Measurements from ENCODE around the gene DOK7.
"Not testable (repeated sequence)": the region's sequence is repeated elsewhere in the genome, so short reads cannot be mapped to it uniquely, and the experiment has no call there.

The DOK7 gene

GRCh38 chr4:3452376-3452775 lies 10.7 kb upstream of the DOK7 start:
- H3K27ac ChIP-seq (ENCODE audit: low read depth, low read length) = no peak overlapping the region
- H3K9ac ChIP-seq (ENCODE audit: low read depth, low read length) = no peak overlapping the region
- no peaks in the 10 kb centered on the region; the same call in 1 of the 2 replicates for H3K9me3 ChIP-seq (ENCODE audit: control insufficient read depth, insufficient read depth, low read length)
- peaks cover 16% of the 10 kb centered on the region for H3K27me3 ChIP-seq (ENCODE audit: control insufficient read depth, insufficient read depth, low read length)
- H3K4me1 ChIP-seq (ENCODE audit: control insufficient read depth, insufficient read depth, low read length) = no peaks in the 10 kb centered on the region
- no peaks in the 10 kb centered on the region for H3K36me3 ChIP-seq (ENCODE audit: control insufficient read depth, insufficient read depth, low read length)
- no peak overlapping the region for H3K4me3 ChIP-seq (ENCODE audit: low read depth, low read length)

GRCh38 chr4:3455596-3455995 lies 7.5 kb upstream of the DOK7 start:
- not testable (repeated sequence) for H3K27ac ChIP-seq (ENCODE audit: low read depth, low read length); H3K36me3 ChIP-seq (ENCODE audit: control insufficient read depth, insufficient read depth, low read length); H3K9ac ChIP-seq (ENCODE audit: low read depth, low read length); H3K4me1 ChIP-seq (ENCODE audit: control insufficient read depth, insufficient read depth, low read length); H3K9me3 ChIP-seq (ENCODE audit: control insufficient read depth, insufficient read depth, low read length); H3K4me3 ChIP-seq (ENCODE audit: low read depth, low read length)
- peaks cover 28% of the 10 kb centered on the region for H3K27me3 ChIP-seq (ENCODE audit: control insufficient read depth, insufficient read depth, low read length)

GRCh38 chr4:3458371-3458770 lies 4.7 kb upstream of the DOK7 start:
- Histone ChIP-seq H3K27me3 (ENCODE audit: control insufficient read depth, insufficient read depth, low read length) (peaks cover 50% of the 10 kb centered on the region), H3K27ac (ENCODE audit: low read depth, low read length) (no peak overlapping the region), H3K9ac (ENCODE audit: low read depth, low read length) (no peak overlapping the region), H3K4me3 (ENCODE audit: low read depth, low read length) (no peak overlapping the region), H3K9me3 (ENCODE audit: control insufficient read depth, insufficient read depth, low read length) (no peaks in the 10 kb centered on the region; the same call in 1 of the 2 replicates), H3K36me3 (ENCODE audit: control insufficient read depth, insufficient read depth, low read length) (no peaks in the 10 kb centered on the region), H3K4me1 (ENCODE audit: control insufficient read depth, insufficient read depth, low read length) (no peaks in the 10 kb centered on the region)

DNA sequence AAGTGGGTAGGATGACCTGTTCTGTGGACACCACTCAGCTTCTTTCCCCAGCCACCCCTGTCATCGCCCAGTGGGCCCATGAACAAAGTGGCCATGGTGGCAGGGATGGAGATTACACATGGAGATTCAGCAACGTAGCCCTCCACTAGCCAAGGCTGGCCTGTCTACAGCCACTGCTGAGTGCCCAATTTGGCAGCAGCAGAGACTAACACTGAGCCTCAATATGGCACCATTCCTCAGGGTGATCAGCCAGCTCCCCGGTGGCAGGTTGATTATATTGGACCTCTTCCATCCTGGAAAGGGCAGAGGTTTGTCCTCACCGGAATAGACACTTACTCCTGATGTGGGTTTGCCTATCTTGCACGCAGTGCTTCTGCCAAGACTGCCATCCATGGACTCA lies 4.0 kb upstream of the DOK7 start:
- H3K4me3 ChIP-seq (ENCODE audit: low read depth, low read length); H3K9ac ChIP-seq (ENCODE audit: low read depth, low read length); H3K27ac ChIP-seq (ENCODE audit: low read depth, low read length); H3K36me3 ChIP-seq (ENCODE audit: control insufficient read depth, insufficient read depth, low read length); H3K9me3 ChIP-seq (ENCODE audit: control insufficient read depth, insufficient read depth, low read length); H3K4me1 ChIP-seq (ENCODE audit: control insufficient read depth, insufficient read depth, low read length): not testable (repeated sequence)
- H3K27me3 ChIP-seq (ENCODE audit: control insufficient read depth, insufficient read depth, low read length) = peaks cover 52% of the 10 kb centered on the region

- Histone ChIP-seq H3K9me3 (ENCODE audit: control insufficient read depth, insufficient read depth, low read length) (no peaks in the 10 kb centered on the region), H3K27me3 (ENCODE audit: control insufficient read depth, insufficient read depth, low read length) (peaks cover 68% of the 10 kb centered on the region), H3K9ac (ENCODE audit: low read depth, low read length) (no peak overlapping the region), H3K4me3 (ENCODE audit: low read depth, low read length) (no peak overlapping the region), H3K36me3 (ENCODE audit: control insufficient read depth, insufficient read depth, low read length) (no peaks in the 10 kb centered on the region), H3K4me1 (ENCODE audit: control insufficient read depth, insufficient read depth, low read length) (no peaks in the 10 kb centered on the region), H3K27ac (ENCODE audit: low read depth, low read length) (no peak overlapping the region)
Observed at GRCh38 chr4:3460926-3461325, 2.2 kb upstream of the DOK7 start.

GRCh38 chr4:3461515-3462291 lies 1.4 kb upstream of the DOK7 start:
- Histone ChIP-seq H3K9me3 (ENCODE audit: control insufficient read depth, insufficient read depth, low read length) (no peaks in the 10 kb centered on the region), H3K4me3 (ENCODE audit: low read depth, low read length) (no peak overlapping the region), H3K27me3 (ENCODE audit: control insufficient read depth, insufficient read depth, low read length) (peaks cover 65% of the 10 kb centered on the region)

DNA sequence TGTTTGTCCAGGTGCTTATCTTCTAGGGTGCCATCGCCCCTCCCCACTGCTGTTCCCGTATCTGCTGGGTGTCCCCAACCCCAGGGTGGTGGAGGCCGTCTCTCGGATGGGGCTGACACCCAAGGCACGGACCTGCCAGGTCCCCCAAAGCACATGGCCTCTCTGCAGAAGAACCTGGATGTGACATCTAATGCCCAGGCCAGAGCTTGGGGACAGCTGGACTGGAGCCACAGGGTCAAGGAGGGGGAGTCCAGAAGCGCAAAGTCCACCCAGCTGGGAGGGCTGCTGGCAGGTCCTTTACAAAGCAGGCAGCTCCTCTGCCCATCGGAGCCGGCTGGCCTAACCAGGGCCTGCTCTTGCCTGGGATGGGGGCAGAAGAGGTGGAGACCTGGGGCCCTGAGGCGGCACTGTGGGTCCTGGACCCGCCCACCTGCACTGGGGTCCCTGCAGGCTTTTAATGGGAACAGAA lies 751 bp upstream of the DOK7 start:
- H3K27me3 ChIP-seq (ENCODE audit: control insufficient read depth, insufficient read depth, low read length) = peaks cover 64% of the 10 kb centered on the region
- no peak overlapping the region for H3K4me3 ChIP-seq (ENCODE audit: low read depth, low read length)
- no peaks in the 10 kb centered on the region for H3K4me1 ChIP-seq (ENCODE audit: control insufficient read depth, insufficient read depth, low read length)
- no peak overlapping the region for H3K27ac ChIP-seq (ENCODE audit: low read depth, low read length)
- H3K9ac ChIP-seq (ENCODE audit: low read depth, low read length) = no peak overlapping the region
- no peaks in the 10 kb centered on the region for H3K36me3 ChIP-seq (ENCODE audit: control insufficient read depth, insufficient read depth, low read length)
- no peaks in the 10 kb centered on the region for H3K9me3 ChIP-seq (ENCODE audit: control insufficient read depth, insufficient read depth, low read length)

More at GRCh38 chr4:3461515-3462291, 1.4 kb upstream of the DOK7 start:
- H3K27ac ChIP-seq (ENCODE audit: low read depth, low read length) = no peak overlapping the region
- H3K4me1 ChIP-seq (ENCODE audit: control insufficient read depth, insufficient read depth, low read length) = no peaks in the 10 kb centered on the region
- no peak overlapping the region for H3K9ac ChIP-seq (ENCODE audit: low read depth, low read length)
- H3K36me3 ChIP-seq (ENCODE audit: control insufficient read depth, insufficient read depth, low read length) = no peaks in the 10 kb centered on the region

DNA sequence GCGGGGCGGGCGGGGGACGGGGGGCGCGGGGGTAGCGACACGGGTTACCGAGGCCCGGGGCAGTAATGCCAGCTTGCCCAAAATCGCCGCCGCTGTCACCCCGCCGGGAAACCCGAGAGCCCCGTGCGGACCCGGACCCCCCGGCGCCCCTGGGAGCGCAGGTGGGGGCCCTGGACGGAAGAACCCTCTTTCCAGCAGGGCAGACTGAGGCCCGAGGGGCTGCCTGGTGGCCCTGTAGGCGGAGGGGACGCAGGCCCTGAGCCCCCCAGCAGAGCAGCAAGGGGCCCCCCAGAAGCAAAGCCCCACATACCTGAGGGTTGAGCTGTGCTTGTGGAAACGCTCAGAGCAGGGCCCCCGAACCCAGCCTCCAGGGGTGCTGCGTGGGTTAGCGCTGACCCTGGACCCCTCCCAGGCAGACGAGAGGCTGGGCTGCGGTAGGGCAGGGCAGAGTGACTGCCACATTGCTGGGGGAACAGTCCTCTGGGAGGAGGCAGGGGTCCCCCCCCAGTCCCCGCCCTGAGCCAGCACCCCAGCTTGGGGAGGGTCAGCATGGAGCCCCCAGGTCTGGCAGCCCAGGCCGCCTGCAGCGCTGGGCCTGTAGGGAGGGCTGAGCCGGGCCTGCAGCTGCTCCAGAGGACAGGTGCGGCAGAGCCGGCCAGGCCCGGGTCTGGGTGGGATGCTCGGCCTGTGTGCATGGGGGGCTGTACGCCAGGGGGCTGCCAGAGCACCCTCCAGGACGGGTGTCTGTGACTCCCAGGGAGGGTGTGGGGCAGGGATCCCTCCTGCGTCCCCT lies 646 bp downstream of the DOK7 start:
- Histone ChIP-seq H3K4me1 (ENCODE audit: control insufficient read depth, insufficient read depth, low read length) (no peaks in the 10 kb centered on the region), H3K4me3 (ENCODE audit: low read depth, low read length) (no peak overlapping the region), H3K9me3 (ENCODE audit: control insufficient read depth, insufficient read depth, low read length) (no peaks in the 10 kb centered on the region; the same call in 1 of the 2 replicates), H3K9ac (ENCODE audit: low read depth, low read length) (no peak overlapping the region), H3K27me3 (ENCODE audit: control insufficient read depth, insufficient read depth, low read length) (peaks cover 56% of the 10 kb centered on the region), H3K36me3 (ENCODE audit: control insufficient read depth, insufficient read depth, low read length) (no peaks in the 10 kb centered on the region), H3K27ac (ENCODE audit: low read depth, low read length) (no peak overlapping the region)

GRCh38 chr4:3464349-3464905 lies 1.3 kb downstream of the DOK7 start:
- Histone ChIP-seq H3K9me3 (ENCODE audit: control insufficient read depth, insufficient read depth, low read length) (no peaks in the 10 kb centered on the region; the same call in 1 of the 2 replicates), H3K4me1 (ENCODE audit: control insufficient read depth, insufficient read depth, low read length) (no peaks in the 10 kb centered on the region), H3K36me3 (ENCODE audit: control insufficient read depth, insufficient read depth, low read length) (no peaks in the 10 kb centered on the region), H3K4me3 (ENCODE audit: low read depth, low read length) (no peak overlapping the region), H3K27me3 (ENCODE audit: control insufficient read depth, insufficient read depth, low read length) (peaks cover 53% of the 10 kb centered on the region), H3K9ac (ENCODE audit: low read depth, low read length) (no peak overlapping the region), H3K27ac (ENCODE audit: low read depth, low read length) (no peak overlapping the region)

DNA sequence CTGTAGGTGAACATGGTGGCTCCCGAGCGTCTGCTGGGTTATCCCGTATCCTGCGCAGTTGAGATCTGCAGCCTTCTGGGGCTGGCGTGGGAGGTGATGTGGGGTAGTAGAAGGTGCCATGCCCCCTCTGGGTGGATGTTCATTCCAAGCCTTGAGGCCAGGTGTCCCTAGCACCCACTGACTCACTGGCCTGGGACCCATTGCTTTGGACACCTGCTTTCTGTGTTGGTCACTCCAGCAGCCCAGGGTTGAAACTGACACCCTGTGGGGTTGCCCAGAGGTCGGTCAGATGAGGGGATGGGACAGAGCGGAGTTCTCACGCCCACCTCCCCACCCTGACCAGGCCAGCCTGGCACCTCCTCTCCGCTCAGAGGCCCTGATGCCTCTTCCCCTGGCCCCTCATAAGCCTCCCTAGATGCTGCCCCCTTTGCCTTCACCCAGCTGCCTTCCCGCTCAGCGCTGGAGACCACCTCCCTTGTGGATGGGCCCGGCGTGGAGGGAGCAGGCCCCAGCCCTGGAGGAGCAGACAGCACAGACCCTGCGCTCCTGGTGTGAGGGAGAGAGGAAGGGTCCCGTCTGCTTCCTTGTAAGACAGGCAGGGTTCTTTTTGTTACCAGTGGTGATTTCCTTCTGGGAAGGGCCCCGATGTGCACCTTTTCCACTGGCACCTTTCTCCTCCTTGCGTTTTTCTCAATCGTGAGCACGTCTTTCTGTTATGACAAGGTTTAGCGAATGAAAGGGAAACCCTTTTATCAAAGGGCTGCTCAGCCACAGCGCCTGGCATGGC lies 2.0 kb downstream of the DOK7 start:
- no peaks in the 10 kb centered on the region for H3K36me3 ChIP-seq (ENCODE audit: control insufficient read depth, insufficient read depth, low read length)
- no peaks in the 10 kb centered on the region; the same call in 1 of the 2 replicates for H3K9me3 ChIP-seq (ENCODE audit: control insufficient read depth, insufficient read depth, low read length)
- H3K27me3 ChIP-seq (ENCODE audit: control insufficient read depth, insufficient read depth, low read length) = peaks cover 54% of the 10 kb centered on the region
- H3K4me3 ChIP-seq (ENCODE audit: low read depth, low read length) = no peak overlapping the region
- no peak overlapping the region for H3K9ac ChIP-seq (ENCODE audit: low read depth, low read length)
- no peak overlapping the region for H3K27ac ChIP-seq (ENCODE audit: low read depth, low read length)
- no peaks in the 10 kb centered on the region for H3K4me1 ChIP-seq (ENCODE audit: control insufficient read depth, insufficient read depth, low read length)
